HUES48 (cell line): ENCODE data around the gene IFTAP.

Experiments
- H3K27ac ChIP-seq: one replicate; pipeline ENCODE4 v1.7.0; 2013; ENCODE audit warnings: low read depth, low read length, inconsistent platforms
- H3K27me3 ChIP-seq: 2 replicates; pipeline ENCODE4 v1.6.1; 2013; ENCODE audit warnings: mild to moderate bottlenecking, low read length; ENCODE audit not compliant: control insufficient read depth, insufficient read depth
- H3K36me3 ChIP-seq: 2 replicates; pipeline ENCODE4 v1.6.1; 2013; ENCODE audit warnings: low read length; ENCODE audit not compliant: control insufficient read depth, insufficient read depth
- H3K4me1 ChIP-seq: 2 replicates; pipeline ENCODE4 v1.6.1; 2013; ENCODE audit warnings: mild to moderate bottlenecking, low read length; ENCODE audit not compliant: control insufficient read depth, insufficient read depth
- H3K4me3 ChIP-seq: 2 replicates; pipeline ENCODE4 v1.5.1; 2013; ENCODE audit warnings: mild to moderate bottlenecking, low read depth, low read length
- H3K9ac ChIP-seq: 2 replicates; pipeline ENCODE4 v1.6.1; 2013; ENCODE audit warnings: mild to moderate bottlenecking, low read depth, low read length, moderate library complexity
- H3K9me3 ChIP-seq: 2 replicates; pipeline ENCODE4 v1.6.1; 2013; ENCODE audit warnings: low read length; ENCODE audit not compliant: control insufficient read depth, insufficient read depth

The IFTAP gene

GRCh38 chr11:36619502-36619901, 25.2 kb downstream of the IFTAP start:
- no peaks in the 10 kb centered on the region for H3K9me3 ChIP-seq
- H3K4me3 ChIP-seq, result no peak overlapping the region
- H3K36me3 ChIP-seq, result no peaks in the 10 kb centered on the region
- no peaks in the 10 kb centered on the region for H3K4me1 ChIP-seq
- no peaks in the 10 kb centered on the region for H3K27me3 ChIP-seq
- H3K9ac ChIP-seq, result no peak overlapping the region
- no peak overlapping the region for H3K27ac ChIP-seq

- Histone ChIP-seq H3K36me3 (no peaks in the 10 kb centered on the region), H3K4me1 (no peaks in the 10 kb centered on the region), H3K9ac (no peak overlapping the region), H3K27ac (no peak overlapping the region), H3K4me3 (no peak overlapping the region), H3K27me3 (no peaks in the 10 kb centered on the region), H3K9me3 (no peaks in the 10 kb centered on the region)
These were observed 25.9 kb downstream of the IFTAP start for GRCh38 chr11:36620246-36620645.

GRCh38 chr11:36622431-36623136, 28.3 kb downstream of the IFTAP start:
- Histone ChIP-seq H3K9ac (no peak overlapping the region), H3K27me3 (no peaks in the 10 kb centered on the region), H3K4me3 (no peak overlapping the region), H3K27ac (no peak overlapping the region), H3K36me3 (no peaks in the 10 kb centered on the region), H3K9me3 (no peaks in the 10 kb centered on the region), H3K4me1 (no peaks in the 10 kb centered on the region)

- no peaks in the 10 kb centered on the region for H3K9me3 ChIP-seq
- no peaks in the 10 kb centered on the region for H3K27me3 ChIP-seq
- H3K9ac ChIP-seq, result no peak overlapping the region
- no peak overlapping the region for H3K4me3 ChIP-seq
- H3K4me1 ChIP-seq, result no peaks in the 10 kb centered on the region
- no peaks in the 10 kb centered on the region for H3K36me3 ChIP-seq
- H3K27ac ChIP-seq, result no peak overlapping the region
These were observed 29.2 kb downstream of the IFTAP start for GRCh38 chr11:36623494-36623893.

GRCh38 chr11:36627006-36627405, 32.7 kb downstream of the IFTAP start:
- Histone ChIP-seq H3K27ac (no peak overlapping the region), H3K4me3 (no peak overlapping the region), H3K4me1 (no peaks in the 10 kb centered on the region)

GRCh38 chr11:36627471-36627870, 33.2 kb downstream of the IFTAP start:
- Histone ChIP-seq H3K4me1 (no peaks in the 10 kb centered on the region), H3K27me3 (no peaks in the 10 kb centered on the region), H3K9ac (no peak overlapping the region), H3K36me3 (no peaks in the 10 kb centered on the region), H3K4me3 (no peak overlapping the region), H3K27ac (no peak overlapping the region), H3K9me3 (no peaks in the 10 kb centered on the region)

More at GRCh38 chr11:36627006-36627405, 32.7 kb downstream of the IFTAP start:
- Histone ChIP-seq H3K9me3 (no peaks in the 10 kb centered on the region), H3K27me3 (no peaks in the 10 kb centered on the region), H3K36me3 (no peaks in the 10 kb centered on the region), H3K9ac (no peak overlapping the region)

- Histone ChIP-seq H3K27ac (no peak overlapping the region), H3K4me1 (no peaks in the 10 kb centered on the region), H3K9ac (no peak overlapping the region), H3K27me3 (no peaks in the 10 kb centered on the region), H3K4me3 (no peak overlapping the region), H3K36me3 (no peaks in the 10 kb centered on the region), H3K9me3 (no peaks in the 10 kb centered on the region)
These were observed 33.8 kb downstream of the IFTAP start for GRCh38 chr11:36628141-36628540.

GRCh38 chr11:36628765-36629244, 34.5 kb downstream of the IFTAP start:
- Histone ChIP-seq H3K36me3 (no peaks in the 10 kb centered on the region), H3K27ac (no peak overlapping the region), H3K4me1 (no peaks in the 10 kb centered on the region), H3K9me3 (no peaks in the 10 kb centered on the region), H3K4me3 (no peak overlapping the region), H3K27me3 (no peaks in the 10 kb centered on the region), H3K9ac (no peak overlapping the region)

- Histone ChIP-seq H3K27me3 (no peaks in the 10 kb centered on the region), H3K4me3 (no peak overlapping the region), H3K27ac (no peak overlapping the region), H3K9me3 (no peaks in the 10 kb centered on the region), H3K36me3 (no peaks in the 10 kb centered on the region), H3K4me1 (no peaks in the 10 kb centered on the region), H3K9ac (no peak overlapping the region)
These were observed 37.5 kb downstream of the IFTAP start for GRCh38 chr11:36631774-36632173.

- Histone ChIP-seq H3K27ac (no peak overlapping the region), H3K4me1 (no peaks in the 10 kb centered on the region), H3K27me3 (no peaks in the 10 kb centered on the region)
These were observed 41.0 kb downstream of the IFTAP start for GRCh38 chr11:36635066-36635862.

GRCh38 chr11:36638556-36638955, 44.3 kb downstream of the IFTAP start:
- no peaks in the 10 kb centered on the region for H3K4me1 ChIP-seq
- H3K4me3 ChIP-seq, result no peak overlapping the region
- no peaks in the 10 kb centered on the region for H3K36me3 ChIP-seq
- no peak overlapping the region for H3K27ac ChIP-seq
- no peaks in the 10 kb centered on the region for H3K9me3 ChIP-seq
- H3K27me3 ChIP-seq, result no peaks in the 10 kb centered on the region
- H3K9ac ChIP-seq, result no peak overlapping the region

More at GRCh38 chr11:36635066-36635862, 41.0 kb downstream of the IFTAP start:
- Histone ChIP-seq H3K9ac (no peak overlapping the region), H3K4me3 (no peak overlapping the region), H3K9me3 (no peaks in the 10 kb centered on the region), H3K36me3 (no peaks in the 10 kb centered on the region)
